Stomach (tissue), 4 donors: ENCODE results near the gene SAP30L.

ENCODE experiments used
- EP300 ChIP-seq: sonication (generic); formaldehyde crosslinking; IDR thresholded peaks from one replicate; pipeline ENCODE4 v1.6.1; 2017; ENCODE audit warnings: antibody characterized with exemption
- POLR2A ChIP-seq, 4 donors: fragments of 450-650 bp; IDR thresholded peaks; one replicate each; pipeline ENCODE4 v1.6.1; 2016; ENCODE audit warnings: antibody characterized with exemption in 4 of 4, control low read depth in 2 of 4, mild to moderate bottlenecking in 1 of 4, moderate library complexity in 1 of 4
- POLR2AphosphoS5 ChIP-seq, 3 donors: sonication (generic); formaldehyde crosslinking; IDR thresholded peaks; one replicate each; pipeline ENCODE4 v1.6.1; 2016; ENCODE audit warnings: antibody characterized with exemption in 3 of 3
- TF ChIP-seq, protein P1 (sequence below), 7 experiments: fragments of 450-650 bp in 4 of 7; fragments of 200-600 bp in 3 of 7; sonication (generic) in 3 of 7; IDR thresholded peaks; one replicate each; pipeline ENCODE4 v1.5.1; 2016 to 2019; ENCODE audit warnings: antibody characterized with exemption in 7 of 7, control low read depth in 2 of 7, mild to moderate bottlenecking in 1 of 7

DNA sequence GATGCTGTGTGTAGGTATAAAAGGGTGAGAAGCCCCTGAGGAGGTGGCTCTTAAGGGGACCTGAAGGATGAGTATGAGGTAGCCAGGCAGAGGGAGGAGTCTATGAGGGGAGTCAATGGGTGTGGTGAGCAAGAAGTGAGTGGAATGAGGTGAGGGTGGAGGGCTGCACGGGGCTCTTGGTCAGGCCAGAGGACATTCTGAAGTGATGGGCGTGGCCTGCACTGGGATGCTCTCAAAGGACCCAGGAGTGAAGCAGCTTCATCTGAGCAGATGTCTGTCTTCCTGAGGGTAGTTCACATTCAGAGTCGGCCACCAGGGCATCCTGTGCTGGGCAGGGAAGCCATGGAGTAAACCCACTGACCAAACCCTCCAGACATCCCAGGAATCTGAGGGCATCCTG lies 45.1 kb upstream of the SAP30L start:
- TF ChIP-seq, protein P1, sequence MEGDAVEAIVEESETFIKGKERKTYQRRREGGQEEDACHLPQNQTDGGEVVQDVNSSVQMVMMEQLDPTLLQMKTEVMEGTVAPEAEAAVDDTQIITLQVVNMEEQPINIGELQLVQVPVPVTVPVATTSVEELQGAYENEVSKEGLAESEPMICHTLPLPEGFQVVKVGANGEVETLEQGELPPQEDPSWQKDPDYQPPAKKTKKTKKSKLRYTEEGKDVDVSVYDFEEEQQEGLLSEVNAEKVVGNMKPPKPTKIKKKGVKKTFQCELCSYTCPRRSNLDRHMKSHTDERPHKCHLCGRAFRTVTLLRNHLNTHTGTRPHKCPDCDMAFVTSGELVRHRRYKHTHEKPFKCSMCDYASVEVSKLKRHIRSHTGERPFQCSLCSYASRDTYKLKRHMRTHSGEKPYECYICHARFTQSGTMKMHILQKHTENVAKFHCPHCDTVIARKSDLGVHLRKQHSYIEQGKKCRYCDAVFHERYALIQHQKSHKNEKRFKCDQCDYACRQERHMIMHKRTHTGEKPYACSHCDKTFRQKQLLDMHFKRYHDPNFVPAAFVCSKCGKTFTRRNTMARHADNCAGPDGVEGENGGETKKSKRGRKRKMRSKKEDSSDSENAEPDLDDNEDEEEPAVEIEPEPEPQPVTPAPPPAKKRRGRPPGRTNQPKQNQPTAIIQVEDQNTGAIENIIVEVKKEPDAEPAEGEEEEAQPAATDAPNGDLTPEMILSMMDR (IDR thresholded peaks at IDR 0.05) = no peak
- no peak for TF ChIP-seq POLR2AphosphoS5 (IDR thresholded peaks at IDR 0.05)
- no peak for TF ChIP-seq POLR2A (IDR thresholded peaks at IDR 0.05)
- TF ChIP-seq EP300 = no peak
